ENCODE data around the gene CLDN10. TPM values are rescaled to one million over a fixed set of nuclear protein-coding genes. Genes with fewer than 3 reads are reported as not detected.
A peak's percentile ranks its signal among the peaks of the same experiment; 100 is the strongest.

Gene CLDN10
- total RNA-seq, 2 donors from 2014 or later: 72.8 to 228 TPM

- no peaks in the 10 kb centered on the region for H3K36me3 ChIP-seq (replicated peaks in 1 of 2; ENCODE audit: insufficient read depth in 1 of 2, low read depth in 2 of 2)
- WGBS, 2 donors: 48 to 50% methylated on average over 3 of the region's 3 CpGs
- TF ChIP-seq CTCF (IDR thresholded peaks at IDR 0.05) (no peak), POLR2A (IDR thresholded peaks at IDR 0.05) (no peak)
- peak in 3 of 4 donors; percentile 33 to 61 (median 45) for DNase-seq
- no peaks in the 10 kb centered on the region for H3K9me3 ChIP-seq
- intact Hi-C loops (cut with DNase I): no loop called here
- H3K4me3 ChIP-seq: no peak overlapping the region
- H3K4me1 ChIP-seq: peaks cover 57% of the 10 kb centered on the region
- H3K27me3 ChIP-seq: no peaks in the 10 kb centered on the region
- H3K27ac ChIP-seq: peak overlapping the region; percentile 12 to 81 (median 73)
- ATAC-seq: peak; percentile 57
These were observed 17.3 kb upstream of the CLDN10 start for GRCh38 chr13:95535243-95535642.

GRCh38 chr13:95536632-95537241 lies 15.8 kb upstream of the CLDN10 start:
- Histone ChIP-seq H3K4me1 (peaks cover 66% of the 10 kb centered on the region), H3K27ac (peak overlapping the region in 3 of 4 donors; percentile 65 to 81 (median 81)), H3K9me3 (no peaks in the 10 kb centered on the region), H3K36me3 (replicated peaks in 1 of 2; ENCODE audit: insufficient read depth in 1 of 2, low read depth in 2 of 2) (no peaks in the 10 kb centered on the region), H3K27me3 (no peaks in the 10 kb centered on the region), H3K4me3 (no peak overlapping the region)
- ATAC-seq: peak; percentile 54
- peak; percentile 67 to 83 (median 72) for DNase-seq
- TF ChIP-seq POLR2A (IDR thresholded peaks at IDR 0.05) (no peak), CTCF (IDR thresholded peaks at IDR 0.05) (peak; percentile 9 to 81 (median 68))
- intact Hi-C loops (cut with DNase I): no loop called here
- 3 to 5% methylated on average over 6 of the region's 6 CpGs for WGBS, 2 donors

GRCh38 chr13:95540888-95541287 lies 11.6 kb upstream of the CLDN10 start:
- H3K4me3 ChIP-seq: no peak overlapping the region
- no peaks in the 10 kb centered on the region for H3K36me3 ChIP-seq (replicated peaks in 1 of 2; ENCODE audit: insufficient read depth in 1 of 2, low read depth in 2 of 2)
- H3K4me1 ChIP-seq: peaks cover 48% of the 10 kb centered on the region
- ATAC-seq (peak; percentile 96), DNase-seq (peak; percentile 88 to 95 (median 90))
- H3K27me3 ChIP-seq: no peaks in the 10 kb centered on the region
- intact Hi-C loops (cut with DNase I): no loop called here
- peak overlapping the region; percentile 45 to 77 (median 57) for H3K27ac ChIP-seq
- no peak for TF ChIP-seq CTCF (IDR thresholded peaks at IDR 0.05)
- no peak for TF ChIP-seq POLR2A (IDR thresholded peaks at IDR 0.05)
- WGBS, 2 donors: 5 to 7% methylated on average over 6 of the region's 6 CpGs
- H3K9me3 ChIP-seq: no peaks in the 10 kb centered on the region

- intact Hi-C loops (cut with DNase I): no loop called here
- 12 to 15% methylated on average over 2 of the region's 2 CpGs for WGBS, 2 donors
- peak overlapping the region; percentile 45 to 77 (median 57) for H3K27ac ChIP-seq
- DNase-seq (no peak), ATAC-seq (no peak)
- TF ChIP-seq CTCF (IDR thresholded peaks at IDR 0.05) (no peak), POLR2A (IDR thresholded peaks at IDR 0.05) (no peak)
- H3K4me1 ChIP-seq: peaks cover 44% of the 10 kb centered on the region
- no peak overlapping the region for H3K4me3 ChIP-seq
- H3K27me3 ChIP-seq: no peaks in the 10 kb centered on the region
- no peaks in the 10 kb centered on the region for H3K36me3 ChIP-seq (replicated peaks in 1 of 2; ENCODE audit: insufficient read depth in 1 of 2, low read depth in 2 of 2)
- no peaks in the 10 kb centered on the region for H3K9me3 ChIP-seq
These were observed 11.2 kb upstream of the CLDN10 start for GRCh38 chr13:95541308-95541707.

- TF ChIP-seq POLR2A (IDR thresholded peaks at IDR 0.05): no peak
- no peak for TF ChIP-seq CTCF (IDR thresholded peaks at IDR 0.05)
- no peaks in the 10 kb centered on the region for H3K36me3 ChIP-seq (replicated peaks in 1 of 2; ENCODE audit: insufficient read depth in 1 of 2, low read depth in 2 of 2)
- no peaks in the 10 kb centered on the region for H3K27me3 ChIP-seq
- H3K9me3 ChIP-seq: no peaks in the 10 kb centered on the region
- WGBS, 2 donors: 70 to 73% methylated on average over 8 of the region's 8 CpGs
- ATAC-seq: no peak
- DNase-seq: no peak
- intact Hi-C loops (cut with DNase I): no loop called here
- no peak overlapping the region for H3K4me3 ChIP-seq
- H3K27ac ChIP-seq: peak overlapping the region; percentile 25 to 77 (median 57)
- peaks cover 38% of the 10 kb centered on the region for H3K4me1 ChIP-seq
These were observed 10.5 kb upstream of the CLDN10 start for GRCh38 chr13:95541911-95542474.
